RPMI7951 (cell line): Measurements from ENCODE around the gene VPS37B. TPM values are rescaled to one million over a fixed set of nuclear protein-coding genes. Genes with fewer than 3 reads are reported as not detected.
"Not testable (repeated sequence)": the region's sequence is repeated elsewhere in the genome, so short reads cannot be mapped to it uniquely, and the experiment has no call there.

ENCODE experiments used
- DNase-seq: peaks from one replicate; pipeline ENCODE4 v3.0.0-alpha.2; 2012; ENCODE audit warnings: low read depth
- total RNA-seq: library from RNA; depleted of rRNA; stranded (reverse); fragments of >200 nt; shearing (Covaris generic); gene quantifications from 2 replicates; pipeline ENCODE4 v1.2.3, GENCODE V29; 2014

VPS37B gene
- total RNA-seq, 1 experiment from 2014 or later = 35.8 TPM

DNA sequence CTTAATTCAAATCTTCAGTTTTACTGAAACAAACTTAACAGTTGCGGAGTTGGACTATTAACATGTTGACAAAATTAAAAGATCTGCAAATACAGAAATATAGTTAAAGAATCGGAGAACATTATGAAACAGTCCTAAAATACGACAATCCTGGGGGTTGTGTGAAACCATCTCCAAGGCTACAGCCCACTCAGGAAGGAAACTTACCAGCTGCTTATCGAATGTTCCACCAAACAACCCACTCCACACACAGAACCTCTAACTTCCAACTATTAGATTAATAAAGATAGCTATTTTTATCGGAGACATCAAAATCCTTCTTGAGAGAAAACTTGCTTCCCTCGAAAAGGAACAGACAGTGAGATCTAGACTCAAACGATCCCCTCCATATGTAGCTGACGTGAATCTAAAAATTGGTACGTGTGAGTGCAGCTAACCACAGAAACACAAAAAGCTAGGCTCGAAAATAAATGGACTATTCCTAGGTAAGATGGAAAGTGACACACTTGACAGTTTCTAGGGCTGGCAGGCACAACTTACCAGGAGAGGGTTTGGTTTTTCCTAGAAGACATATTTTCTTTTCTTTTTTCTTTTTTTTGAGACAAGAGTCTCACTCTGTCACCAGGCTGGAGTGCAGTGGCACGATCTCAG is 12.9 kb downstream of the VPS37B start:
- DNase-seq = no peak

DNA sequence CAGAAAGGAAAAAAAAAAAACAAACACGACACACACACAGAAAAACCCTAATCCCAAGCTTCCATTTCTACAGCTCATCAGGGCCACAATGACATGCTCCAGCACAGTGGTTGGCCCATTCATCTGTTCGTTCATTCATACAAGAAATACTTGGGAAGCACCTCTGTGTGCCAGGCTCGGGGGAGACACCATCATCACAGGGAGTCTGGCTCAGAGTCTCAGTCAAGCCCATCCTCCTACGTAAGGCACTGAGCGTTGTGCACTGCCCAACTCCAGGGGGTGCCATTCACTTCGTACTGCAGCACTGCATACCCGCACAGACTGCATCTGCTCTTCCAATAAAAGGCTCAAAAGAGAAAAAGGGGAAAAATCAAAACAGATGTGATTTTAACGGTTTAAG is 15.3 kb downstream of the VPS37B start:
- DNase-seq = peak; percentile 46

DNA sequence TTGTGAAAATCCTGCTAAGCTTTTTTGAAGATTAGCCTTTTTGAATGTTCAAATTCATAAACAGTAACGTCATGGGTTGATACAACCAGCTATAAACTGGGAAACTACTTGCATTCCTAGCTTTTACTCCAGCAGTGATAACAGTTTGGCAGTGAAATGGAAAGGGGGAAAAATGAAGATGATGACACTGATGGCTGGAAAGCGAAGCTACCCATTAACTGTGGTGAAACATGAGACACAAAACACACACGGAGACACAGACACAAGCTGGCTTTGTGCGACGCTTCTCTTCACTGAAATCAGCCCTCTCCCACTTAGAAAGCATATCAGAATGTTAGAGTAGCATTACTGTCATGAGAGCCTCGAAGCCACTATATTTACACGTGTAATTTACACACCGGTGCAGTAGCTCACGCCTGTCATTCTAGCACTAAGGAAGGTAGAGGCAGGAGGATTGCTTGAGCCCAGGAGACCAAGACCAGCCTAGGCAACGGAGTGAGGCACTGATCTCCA is 15.7 kb downstream of the VPS37B start:
- DNase-seq = no peak

DNA sequence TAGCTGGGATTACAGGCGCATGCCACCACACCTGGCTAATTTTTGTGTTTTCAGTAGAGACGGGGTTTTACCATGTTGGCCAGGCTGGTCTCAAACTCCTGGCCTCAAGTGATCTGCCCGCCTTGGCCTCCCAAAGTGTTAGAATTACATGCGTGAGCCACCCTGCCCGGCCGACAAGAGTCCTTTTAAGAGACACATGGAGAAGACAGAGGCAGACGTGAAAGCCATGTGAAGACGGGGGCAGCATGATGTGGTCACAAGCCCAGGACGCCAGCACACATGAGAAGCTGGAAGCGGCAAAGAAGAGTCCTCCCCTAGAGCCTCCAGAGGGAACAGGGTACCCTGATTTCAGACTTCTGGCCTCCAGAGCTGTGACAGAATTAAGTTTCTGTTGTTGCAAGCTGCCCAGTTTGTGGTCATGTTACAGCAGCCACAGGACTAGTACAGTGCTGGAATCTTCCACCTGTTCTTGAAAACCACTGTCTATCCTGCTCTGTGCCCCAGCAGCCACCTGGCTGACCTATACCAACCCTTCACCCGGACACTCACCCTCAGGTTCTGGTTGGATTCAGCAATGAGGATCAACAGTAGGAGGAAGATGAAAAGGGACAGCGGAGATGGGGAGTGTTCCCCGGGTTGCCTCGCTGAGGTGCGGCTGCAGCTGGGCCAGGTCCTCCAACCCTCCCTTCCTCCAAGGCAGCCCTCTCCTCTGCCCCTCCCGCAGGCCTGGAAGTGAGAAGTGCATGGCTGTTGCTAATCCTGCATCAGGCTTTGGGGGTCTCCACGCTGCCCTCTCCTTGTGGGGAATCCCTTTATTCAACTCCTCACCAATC is 16.9 kb downstream of the VPS37B start:
- no peak for DNase-seq

DNA sequence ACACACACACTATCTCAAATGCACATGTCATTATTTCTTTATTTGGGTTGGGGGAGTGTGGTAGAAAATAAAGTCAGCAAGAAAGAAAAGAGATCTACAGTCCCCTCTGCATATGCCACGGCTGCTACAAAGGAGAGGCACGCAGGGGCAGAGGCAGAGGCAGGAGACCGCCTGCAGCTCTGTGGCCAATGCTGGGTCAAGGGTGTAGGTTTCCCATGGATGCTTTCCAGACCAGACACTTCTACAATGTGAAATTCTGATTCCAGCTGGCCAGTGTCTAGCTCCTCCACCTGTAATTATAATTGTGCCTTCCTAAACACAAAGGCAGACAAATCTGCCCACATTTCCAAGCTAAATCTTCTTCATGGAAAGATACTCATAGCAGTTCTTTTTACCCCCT is 19.2 kb downstream of the VPS37B start:
- peak; percentile 71 for DNase-seq

DNA sequence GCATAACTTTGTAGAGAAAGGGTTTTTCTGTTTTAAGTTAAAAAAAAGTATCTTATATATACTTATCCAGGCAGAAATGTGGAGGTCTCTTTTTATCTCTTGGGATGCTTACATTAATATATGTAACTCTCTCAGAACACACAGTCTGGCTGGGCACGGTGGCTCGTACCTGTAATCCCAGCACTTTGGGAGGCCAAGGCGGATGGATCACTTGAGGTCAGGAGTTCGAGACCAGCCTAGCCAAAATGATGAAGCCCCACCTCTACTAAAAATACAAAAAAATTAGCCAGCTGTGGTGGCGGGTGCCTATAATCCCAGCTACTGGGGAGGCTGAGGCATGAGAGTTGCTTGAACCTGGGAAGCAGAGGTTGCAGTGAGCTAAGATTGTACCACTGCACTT is 19.6 kb downstream of the VPS37B start:
- DNase-seq = not testable (repeated sequence)

DNA sequence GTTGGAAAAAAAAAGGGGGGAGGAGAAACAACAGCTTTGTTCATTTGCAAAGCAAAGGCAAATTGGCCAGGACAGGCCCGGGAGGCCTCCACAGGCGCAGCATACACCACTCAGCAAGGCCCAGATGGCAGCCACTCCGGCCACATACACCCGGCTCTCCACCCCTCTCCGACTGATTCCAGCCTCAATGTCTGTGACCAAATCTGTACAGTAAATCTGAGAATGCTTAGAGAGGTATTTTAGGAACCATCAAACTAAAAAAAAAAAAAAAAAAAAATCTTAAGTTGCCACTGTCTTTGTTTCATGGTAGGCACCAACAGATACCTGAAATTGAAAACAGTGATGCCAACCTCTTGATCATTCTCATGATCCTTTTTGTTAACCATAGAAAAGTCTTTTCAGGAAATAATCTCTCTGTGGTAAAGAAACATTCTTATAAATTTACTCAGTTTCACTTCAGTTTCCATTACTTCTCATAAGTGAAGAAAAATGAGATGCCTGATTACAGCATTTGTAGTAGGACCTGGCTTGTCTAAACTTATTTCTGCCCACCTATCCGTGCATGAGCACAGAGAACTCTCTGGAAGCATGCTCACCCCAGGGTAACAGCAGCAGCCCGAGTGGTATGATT is 20.2 kb downstream of the VPS37B start:
- DNase-seq = peak; percentile 57

DNA sequence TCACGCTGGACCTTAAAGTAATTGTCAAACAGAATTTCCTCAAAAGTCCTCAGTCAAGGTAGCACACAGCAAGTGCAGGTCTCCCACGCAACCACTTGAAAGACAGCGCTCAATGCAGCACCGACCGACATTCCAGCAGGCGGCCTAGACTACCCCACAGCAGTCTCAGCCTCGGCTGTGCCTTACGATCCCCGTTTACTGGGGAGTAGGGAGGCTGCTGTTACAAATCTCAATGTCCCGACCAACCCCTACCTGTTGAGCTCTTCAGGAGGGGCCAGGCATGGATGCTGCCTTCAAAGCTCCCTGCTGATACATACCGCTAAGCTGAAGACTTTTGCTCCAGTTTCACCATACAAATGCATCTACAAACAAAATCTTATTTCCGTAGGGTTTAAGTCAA is 21.8 kb downstream of the VPS37B start:
- no peak for DNase-seq

DNA sequence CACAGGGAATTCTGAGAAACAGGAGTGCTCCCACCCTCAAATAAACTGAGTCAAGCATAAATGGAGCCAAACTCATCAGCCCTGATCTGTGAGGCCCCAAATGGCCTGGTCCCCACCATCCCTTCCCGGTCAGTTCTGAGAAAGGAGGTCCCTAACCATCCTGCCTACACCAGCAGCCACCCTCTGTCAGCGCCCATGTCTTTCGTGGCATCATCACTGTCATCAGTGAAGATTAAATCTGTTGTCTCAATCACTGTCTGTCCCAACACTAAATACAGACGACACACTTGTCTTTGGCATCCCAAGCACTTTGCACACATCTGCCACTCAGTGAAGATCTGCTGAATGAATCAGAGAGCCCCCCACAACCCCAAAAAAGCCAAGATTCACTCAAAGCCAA is 22.4 kb downstream of the VPS37B start:
- DNase-seq = no peak

DNA sequence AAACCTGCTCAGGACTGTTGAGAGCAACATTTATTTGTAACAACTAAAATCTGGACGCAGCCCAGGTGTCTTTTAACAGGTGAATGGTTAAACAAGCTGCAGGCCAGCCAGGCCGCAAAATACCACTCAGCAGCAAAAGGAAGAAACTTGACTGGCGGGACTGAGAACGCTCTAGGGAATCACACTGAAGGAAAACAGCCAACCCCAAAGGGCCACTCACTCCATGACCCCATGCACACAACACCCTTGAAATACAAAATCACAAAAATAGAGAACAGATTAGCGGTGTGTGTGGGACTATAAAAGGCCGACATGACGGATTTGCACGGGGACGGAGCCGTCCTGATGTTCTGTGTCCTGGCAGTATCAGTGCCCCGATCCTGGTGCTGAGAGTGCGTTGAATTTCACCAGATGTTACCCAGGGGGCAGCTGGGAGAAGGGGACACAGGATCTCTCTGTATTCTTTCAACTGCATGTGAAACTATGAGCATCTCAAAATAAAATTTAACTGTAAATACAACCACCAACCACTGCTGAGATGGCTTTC is 23.0 kb downstream of the VPS37B start:
- no peak for DNase-seq

DNA sequence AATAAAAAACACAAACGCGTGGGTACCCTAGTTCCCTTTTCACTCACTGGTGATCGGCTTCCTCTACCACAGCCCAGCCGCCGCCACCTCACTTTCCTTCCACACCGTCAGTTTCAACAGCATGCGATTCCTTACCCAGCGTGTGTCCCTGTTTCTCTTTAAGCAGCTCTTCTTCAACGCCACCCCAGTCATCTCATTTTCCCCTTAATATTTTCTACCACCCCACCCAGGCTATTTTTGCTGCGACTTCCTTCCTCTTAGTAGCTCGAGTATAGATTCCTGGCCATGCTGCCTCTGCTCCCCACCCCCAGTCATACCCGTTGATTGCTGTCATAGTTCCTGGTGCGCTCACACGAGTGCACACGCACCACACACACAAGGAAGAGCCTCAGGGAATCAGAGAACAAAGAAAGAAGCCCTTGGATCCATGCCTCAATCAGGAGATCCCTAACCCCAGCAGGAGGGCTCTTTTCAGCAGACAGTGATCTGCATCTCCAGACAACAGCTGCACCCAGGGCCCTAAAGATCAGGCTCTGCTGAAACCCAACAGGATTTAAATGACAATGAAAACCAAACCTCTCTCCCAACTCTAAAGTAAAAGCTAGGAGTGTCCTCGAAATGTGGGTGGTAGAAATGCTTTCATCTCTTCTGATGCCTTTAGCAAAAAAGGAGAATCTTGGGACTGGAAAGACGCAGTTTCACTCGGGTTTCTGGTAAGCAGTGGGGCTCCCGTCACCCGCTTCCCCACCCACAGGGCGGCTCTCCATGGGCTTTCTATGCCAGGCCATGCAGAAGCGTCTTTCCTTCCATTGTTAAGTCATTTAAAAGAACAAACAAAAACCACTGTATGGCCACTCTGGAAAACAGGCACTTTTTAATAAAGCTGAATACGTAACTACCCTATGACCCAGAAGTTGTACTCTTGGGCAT is 23.8 kb downstream of the VPS37B start:
- peak; percentile 95 for DNase-seq

DNA sequence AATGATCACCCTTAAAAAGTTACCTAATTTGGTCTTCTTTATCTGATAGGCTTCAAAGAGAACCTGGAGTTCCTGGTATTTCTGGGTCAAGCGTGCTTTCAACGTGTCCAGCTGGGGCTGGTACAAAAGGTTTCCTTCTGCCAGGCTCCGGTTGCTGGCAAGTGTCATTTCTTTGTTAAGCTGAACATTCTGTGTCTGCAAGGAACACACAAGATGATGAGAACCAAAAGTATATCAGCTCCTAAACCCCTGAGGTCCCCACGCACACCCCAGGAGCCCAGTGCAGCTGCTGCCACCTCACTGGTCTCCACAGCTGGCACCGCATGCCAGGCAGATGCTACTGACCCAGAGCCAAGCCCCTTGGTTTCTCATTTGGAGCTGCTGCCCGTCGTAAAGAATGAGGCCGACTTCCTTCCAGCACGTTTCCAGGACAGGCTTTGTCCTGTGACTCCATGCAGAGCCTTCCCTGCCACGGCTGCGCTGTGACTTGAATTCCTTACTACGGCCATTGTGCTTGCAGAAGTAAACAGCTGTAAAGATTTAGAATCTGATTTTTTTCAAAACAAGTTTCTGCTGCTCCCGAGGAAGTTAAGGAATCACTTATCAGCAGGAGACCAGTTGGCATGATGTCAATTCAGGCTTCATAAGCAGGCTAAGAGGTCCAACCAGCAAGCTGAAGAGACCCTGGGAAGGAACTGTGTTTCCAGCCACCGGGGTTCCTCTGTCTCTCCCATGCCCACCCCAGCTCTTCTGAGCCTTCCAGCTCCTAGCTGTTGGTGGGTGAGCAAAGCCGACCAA is 24.9 kb downstream of the VPS37B start:
- peak; percentile 48 for DNase-seq

DNA sequence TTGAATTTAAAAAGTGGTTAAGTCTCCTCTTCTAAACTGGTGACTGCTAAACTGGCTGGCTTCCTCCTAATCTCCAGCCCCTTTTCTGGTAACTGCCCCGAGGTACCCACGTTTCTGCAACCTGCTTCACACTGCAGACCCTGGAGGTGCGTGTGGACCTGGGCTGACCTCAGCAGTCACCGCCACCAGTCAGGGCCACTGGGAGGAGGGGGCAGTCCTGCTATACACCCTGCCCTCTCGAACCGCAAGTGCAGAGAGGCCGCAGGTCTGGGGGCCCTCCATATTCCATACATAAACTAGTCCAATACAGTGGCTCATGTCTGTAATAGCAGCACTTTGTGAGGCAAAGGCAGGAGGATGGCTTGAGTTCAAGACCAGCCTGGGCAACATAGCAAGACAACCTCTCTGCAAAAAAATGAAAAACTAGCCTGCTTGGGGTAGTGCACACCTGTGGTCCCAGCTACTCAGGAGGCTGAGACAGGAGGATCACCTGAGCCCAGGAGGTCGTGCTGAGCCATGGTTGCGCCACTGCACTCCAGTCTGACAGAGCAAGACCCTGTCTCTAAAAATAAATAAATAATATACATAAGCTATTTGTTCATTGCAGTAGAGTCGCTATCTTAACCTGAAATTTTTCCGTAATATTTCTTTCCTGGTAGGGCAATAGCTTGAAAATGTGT is 25.6 kb downstream of the VPS37B start:
- no peak for DNase-seq

DNA sequence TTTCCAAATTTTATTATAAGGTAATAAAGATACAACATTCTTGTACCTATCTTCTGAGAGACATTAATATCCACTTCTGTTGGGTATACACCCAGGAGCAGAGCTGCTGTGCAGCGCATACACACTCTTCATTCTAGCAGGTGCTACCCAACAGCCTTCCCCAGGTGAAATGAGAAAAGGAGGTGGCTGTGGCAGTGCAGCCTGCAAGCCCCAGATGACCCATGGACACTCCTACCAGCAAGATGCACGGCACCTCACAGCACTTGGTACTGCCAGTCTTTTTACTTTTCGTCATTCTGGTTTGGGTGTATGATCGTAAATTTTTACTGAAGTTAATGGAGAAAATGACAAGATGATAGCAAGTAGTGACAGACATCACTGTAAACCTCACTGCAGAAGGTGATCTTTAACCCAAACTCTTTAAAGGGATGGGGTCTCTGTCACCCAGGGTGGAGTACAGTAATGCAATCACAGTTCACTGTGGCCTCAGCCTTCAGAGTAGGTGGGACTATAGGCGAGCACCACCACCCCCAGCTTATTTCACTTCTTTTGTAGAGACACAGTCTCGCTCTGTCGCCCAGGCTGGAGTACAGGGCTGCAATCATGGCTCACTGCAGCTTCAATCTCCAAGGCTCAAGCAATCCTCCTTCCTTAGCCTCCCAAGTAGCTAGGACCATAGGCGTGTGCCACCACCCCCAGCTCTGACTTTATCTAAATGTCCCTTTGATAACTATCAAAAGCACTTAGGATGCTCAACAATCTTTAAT is 26.5 kb downstream of the VPS37B start:
- no peak for DNase-seq

DNA sequence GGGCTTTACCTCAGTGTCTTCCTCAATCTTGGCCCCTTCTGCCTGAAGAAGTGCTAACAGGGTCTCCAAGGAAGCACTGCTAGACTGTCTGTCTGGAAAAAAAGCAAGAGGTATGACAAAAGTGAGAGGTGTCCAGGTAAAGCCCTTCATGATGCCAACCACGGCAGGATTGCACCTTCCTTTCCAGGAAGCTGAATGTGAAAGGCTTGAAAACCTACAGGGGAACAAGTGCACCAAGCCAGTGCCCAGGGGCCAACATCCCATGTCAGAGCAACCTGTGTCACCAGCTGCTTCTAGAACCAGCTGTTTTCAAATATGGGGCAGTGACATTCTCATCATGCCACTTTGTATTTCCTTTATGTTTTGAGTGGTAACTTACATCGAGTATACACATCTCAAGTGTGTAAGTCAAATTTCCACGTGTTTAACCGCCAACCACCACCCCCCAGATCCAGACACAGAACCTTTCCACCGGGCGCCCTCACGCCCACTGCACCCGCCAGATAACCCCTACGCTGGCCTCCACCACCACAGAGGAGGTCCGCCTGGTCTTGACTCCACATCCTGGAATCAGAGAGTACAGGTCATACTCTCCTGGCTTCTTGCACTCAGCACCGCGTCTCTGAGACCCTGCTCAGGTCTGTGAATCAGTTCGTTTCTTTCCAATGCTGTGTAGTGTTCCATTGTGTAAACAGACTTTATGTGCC is 27.3 kb downstream of the VPS37B start:
- no peak for DNase-seq

DNA sequence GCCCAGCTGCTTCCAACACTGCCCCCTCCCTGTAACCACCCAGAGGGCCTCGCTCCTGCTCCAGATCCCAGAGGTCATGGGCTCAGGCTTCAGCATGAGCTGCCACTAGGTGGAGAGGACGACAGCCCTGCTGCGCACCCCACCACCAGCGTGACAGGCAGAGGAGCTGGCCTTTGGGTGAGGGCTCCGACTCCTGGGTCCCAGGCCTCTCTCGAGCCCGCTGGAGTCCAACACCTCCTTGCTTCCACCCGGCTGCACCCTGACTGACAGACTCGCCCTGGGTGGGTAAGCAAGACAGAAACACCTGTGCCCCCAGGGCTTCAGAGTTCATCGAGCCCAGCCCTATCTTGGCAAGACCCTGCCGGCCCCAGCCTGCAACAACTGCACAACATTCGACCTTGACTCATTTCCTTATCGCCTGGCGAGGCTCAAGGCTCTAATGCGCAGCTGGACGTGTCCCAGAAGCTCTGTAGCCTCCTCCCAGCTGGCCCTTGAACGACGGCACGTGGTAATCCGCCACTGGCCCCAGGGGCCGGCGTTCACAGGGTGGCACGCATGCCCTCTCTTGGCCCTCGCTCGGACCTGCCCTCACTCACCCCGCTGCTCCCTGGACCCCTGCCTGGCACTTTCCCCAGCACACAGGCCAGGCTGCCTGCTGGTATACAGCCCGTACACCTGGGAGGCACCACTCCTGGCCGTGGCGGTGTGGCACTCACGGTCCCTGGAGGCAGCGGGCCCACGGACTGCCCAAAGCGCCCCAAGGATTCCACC is 28.0 kb downstream of the VPS37B start:
- no peak for DNase-seq

DNA sequence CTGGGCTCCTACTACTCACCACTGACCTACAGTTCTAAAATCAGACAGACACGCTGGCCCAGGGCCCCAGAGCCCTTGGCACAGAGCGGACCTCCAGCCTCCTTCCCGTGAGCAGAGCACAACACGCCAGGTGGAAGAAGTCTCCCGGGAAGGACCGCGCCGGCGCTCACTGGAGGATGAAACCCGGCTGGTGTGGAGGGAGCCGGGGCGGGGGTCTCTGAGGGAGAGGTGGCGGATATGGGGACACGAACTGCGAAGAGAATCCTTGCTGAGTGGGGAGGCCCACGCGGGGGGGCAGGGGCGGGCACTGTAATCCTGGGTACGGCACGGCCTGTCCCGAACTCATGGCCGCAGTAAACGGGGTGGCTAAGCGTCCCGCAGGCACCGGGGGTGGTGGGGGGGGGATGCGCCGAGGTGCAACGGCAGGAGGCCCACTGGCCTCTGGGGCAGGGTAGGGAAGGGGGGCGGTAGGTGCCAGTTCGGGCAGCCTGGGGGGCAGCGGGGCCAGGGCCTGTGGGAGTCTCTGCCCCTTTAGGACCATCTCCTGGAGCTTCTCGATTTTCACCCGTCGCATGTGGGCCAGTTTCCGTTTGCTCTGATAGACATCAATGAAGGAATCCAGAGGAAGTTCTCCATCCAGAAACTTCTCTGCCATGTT is 28.8 kb downstream of the VPS37B start:
- no peak for DNase-seq
